ENCODE data around the gene CDRT4.
"Not testable (repeated sequence)": the region's sequence is repeated elsewhere in the genome, so short reads cannot be mapped to it uniquely, and the experiment has no call there.

CDRT4 gene

GRCh38 chr17:15456972-15457722, 10.3 kb downstream of the CDRT4 start:
- DNase-seq: no peak

- DNase-seq: no peak
These were observed 10.9 kb downstream of the CDRT4 start for GRCh38 chr17:15456496-15456895.

GRCh38 chr17:15454346-15454745, 13.1 kb downstream of the CDRT4 start:
- DNase-seq: no peak

GRCh38 chr17:15453782-15454181, 13.6 kb downstream of the CDRT4 start:
- DNase-seq: no peak

- DNase-seq: no peak
These were observed 14.2 kb downstream of the CDRT4 start for GRCh38 chr17:15453246-15453645.

- no peak for DNase-seq
These were observed 14.7 kb downstream of the CDRT4 start for GRCh38 chr17:15452746-15453145.

- no peak for DNase-seq
These were observed 15.7 kb downstream of the CDRT4 start for GRCh38 chr17:15451680-15452079.

- no peak for DNase-seq
These were observed 18.9 kb downstream of the CDRT4 start for GRCh38 chr17:15448580-15448956.

GRCh38 chr17:15447928-15448579, 19.4 kb downstream of the CDRT4 start:
- DNase-seq: no peak

- DNase-seq: no peak
These were observed 21.4 kb downstream of the CDRT4 start for GRCh38 chr17:15446036-15446435.

GRCh38 chr17:15444805-15445204, 22.6 kb downstream of the CDRT4 start:
- no peak for DNase-seq

GRCh38 chr17:15442311-15443180, 24.9 kb downstream of the CDRT4 start:
- DNase-seq: no peak

GRCh38 chr17:15441315-15441714, 26.1 kb downstream of the CDRT4 start:
- DNase-seq: no peak

- no peak for DNase-seq
These were observed 27.1 kb downstream of the CDRT4 start for GRCh38 chr17:15440347-15440746.

GRCh38 chr17:15439205-15439985, 28.0 kb downstream of the CDRT4 start:
- not testable (repeated sequence) for DNase-seq

- no peak for DNase-seq
These were observed 28.8 kb downstream of the CDRT4 start for GRCh38 chr17:15438491-15439105.

GRCh38 chr17:15437303-15437635, 30.2 kb downstream of the CDRT4 start:
- no peak for DNase-seq

- no peak for DNase-seq
These were observed 30.7 kb downstream of the CDRT4 start for GRCh38 chr17:15436473-15437302.

- DNase-seq: no peak
These were observed 32.5 kb downstream of the CDRT4 start for GRCh38 chr17:15434956-15435355.

GRCh38 chr17:15432807-15433611, 34.4 kb downstream of the CDRT4 start:
- no peak for DNase-seq

GRCh38 chr17:15431766-15432165, 35.7 kb downstream of the CDRT4 start:
- DNase-seq: no peak
